ENCODE data around the gene SPEM3. TPM values are rescaled to one million over a fixed set of nuclear protein-coding genes. Genes with fewer than 3 reads are reported as not detected.

Gene SPEM3
- polyA plus RNA-seq, 2 of the 4 experiments (the other 2 are of a cell fraction): not detected

- no peak for TF ChIP-seq HDAC2 (IDR thresholded peaks at IDR 0.05)
- no peak for TF ChIP-seq BCL3 (IDR thresholded peaks at IDR 0.05)
- no peak for TF ChIP-seq JUNB (IDR thresholded peaks at IDR 0.05)
- TF ChIP-seq HOXA7 (CRISPR knock-in tag; IDR thresholded peaks at IDR 0.05): no peak
- H3K4me2 ChIP-seq: no peak overlapping the region
- H3K27ac ChIP-seq: no peak overlapping the region
- ChIA-PET CTCF (interaction anchor here (0.8 to 5.7 kb wide), 4 partner anchors 10 to 135 kb away, joined by 3 to 50 read pairs (median 8); partner anchors contain the start of genes TMEM102 and TMEM95), POLR2A (interaction anchor here (1.9 kb wide), 1 partner anchor 9 kb away, joined by 9 read pairs; the partner anchor contains the start of gene TMEM102)
- no peaks in the 10 kb centered on the region for H3K9me3 ChIP-seq
- FAIRE-seq (no peak), ATAC-seq (no peak), DNase-seq (ENCODE audit: low read depth in 1 of 2, low spot score in 1 of 2) (no peak)
- no peak overlapping the region for H3K4me3 ChIP-seq
- H3K4me1 ChIP-seq: no peaks in the 10 kb centered on the region
- 83% methylated on average over 27 of the region's 33 CpGs for WGBS (ENCODE audit: missing lambda C conversion rate)
Measured at GRCh38 chr17:7426203-7426863, 2.3 kb upstream of the SPEM3 start.

- CTCF ChIA-PET: interaction anchor here (0.9 to 5.7 kb wide), 4 partner anchors 9 to 134 kb away, joined by 3 to 50 read pairs (median 8); partner anchors contain the start of genes TMEM102 and TMEM95
- POLR2A ChIA-PET: no interaction called here
- 85% methylated on average over 23 of the region's 29 CpGs for WGBS (ENCODE audit: missing lambda C conversion rate)
- H3K4me1 ChIP-seq: no peaks in the 10 kb centered on the region
- H3K9me3 ChIP-seq: no peaks in the 10 kb centered on the region
- no peak for TF ChIP-seq TFCP2L1 (CRISPR knock-in tag; IDR thresholded peaks at IDR 0.05)
- TF ChIP-seq NFE2L2 (conservative IDR thresholded peaks at IDR 0.05; ENCODE audit: low read length): no peak
- TF ChIP-seq TP53 (CRISPR knock-in tag; IDR thresholded peaks at IDR 0.05): no peak
- no peak for TF ChIP-seq FOSB (CRISPR knock-in tag; IDR thresholded peaks at IDR 0.05)
- no peak for TF ChIP-seq SMC3 (IDR thresholded peaks at IDR 0.05)
- ATAC-seq (peak in 1 of 2 experiments; percentile 7; a peak in 1 of 6 replicates), FAIRE-seq (no peak), DNase-seq (ENCODE audit: low read depth in 1 of 2, low spot score in 1 of 2) (no peak)
- H3K27ac ChIP-seq: no peak overlapping the region
- H3K4me2 ChIP-seq: no peak overlapping the region
- no peak overlapping the region for H3K4me3 ChIP-seq
Measured at GRCh38 chr17:7426896-7427489, 1.7 kb upstream of the SPEM3 start.

GRCh38 chr17:7427549-7427948 is 1.1 kb upstream of the SPEM3 start:
- H3K4me1 ChIP-seq: no peaks in the 10 kb centered on the region
- ATAC-seq (no peak; a peak in 1 of 6 replicates), FAIRE-seq (no peak), DNase-seq (ENCODE audit: low read depth in 1 of 2, low spot score in 1 of 2) (no peak)
- no peak overlapping the region for H3K4me2 ChIP-seq
- H3K9me3 ChIP-seq: no peaks in the 10 kb centered on the region
- TF ChIP-seq EP300 (IDR thresholded peaks at IDR 0.05) (no peak), CBX2 (IDR thresholded peaks at IDR 0.05; ENCODE audit: borderline replicate concordance, low read depth) (no peak), BHLHE40 (IDR thresholded peaks at IDR 0.05; ENCODE audit: low read depth, low read length) (no peak), HOXB13 (CRISPR knock-in tag; IDR thresholded peaks at IDR 0.05; ENCODE audit: low read depth) (no peak), NFE2L2 (conservative IDR thresholded peaks at IDR 0.05; ENCODE audit: low read length) (no peak), NPAS2 (CRISPR knock-in tag; IDR thresholded peaks at IDR 0.05; ENCODE audit: borderline replicate concordance) (no peak), ZFP36 (IDR thresholded peaks at IDR 0.05; ENCODE audit: borderline replicate concordance, partially characterized antibody) (no peak), RAD21 (conservative IDR thresholded peaks at IDR 0.05 in 1 of 2, IDR thresholded peaks at IDR 0.05 in 1 of 2) (no peak), MYC (IDR thresholded peaks at IDR 0.05; ENCODE audit: borderline replicate concordance, low read length) (no peak)
- H3K4me3 ChIP-seq: no peak overlapping the region
- 88% methylated on average over 7 of the region's 7 CpGs for WGBS (ENCODE audit: missing lambda C conversion rate)
- no peak overlapping the region for H3K27ac ChIP-seq
- POLR2A ChIA-PET: no interaction called here
- CTCF ChIA-PET: interaction anchor here (0.9 to 5.7 kb wide), 4 partner anchors 8 to 133 kb away, joined by 3 to 50 read pairs (median 8); partner anchors contain the start of genes TMEM102 and TMEM95

- Histone ChIP-seq H3K9me3 (no peaks in the 10 kb centered on the region), H3K27ac (no peak overlapping the region), H3K4me3 (no peak overlapping the region), H3K4me1 (no peaks in the 10 kb centered on the region), H3K4me2 (no peak overlapping the region)
- no peak for ATAC-seq
- ChIA-PET CTCF (interaction anchor here (1.0 to 17.0 kb wide), 3 partner anchors 10 to 75 kb away, joined by 3 to 232 read pairs (median 18); partner anchors contain the start of genes KCTD11, SPEM1 and TMEM95), POLR2A (interaction anchor here (1.0 kb wide), 1 partner anchor 9 kb away, joined by 3 read pairs; no protein-coding TSS in a partner anchor)
- no peak for DNase-seq (ENCODE audit: low read depth in 1 of 2, low spot score in 1 of 2)
- no peak for FAIRE-seq
- 79% methylated on average over 7 of the region's 10 CpGs for WGBS (ENCODE audit: missing lambda C conversion rate)
- no peak for TF ChIP-seq MAFK (IDR thresholded peaks at IDR 0.05; ENCODE audit: partially characterized antibody)
- TF ChIP-seq HES2 (IDR thresholded peaks at IDR 0.05): no peak
- TF ChIP-seq HOXA7 (CRISPR knock-in tag; IDR thresholded peaks at IDR 0.05): no peak
- no peak for TF ChIP-seq EP300 (IDR thresholded peaks at IDR 0.05)
- TF ChIP-seq JUNB (IDR thresholded peaks at IDR 0.05): no peak
- no peak for TF ChIP-seq PHF8 (IDR thresholded peaks at IDR 0.05; ENCODE audit: borderline replicate concordance, low read depth)
- TF ChIP-seq HOXB13 (CRISPR knock-in tag; IDR thresholded peaks at IDR 0.05; ENCODE audit: low read depth): no peak
- no peak for TF ChIP-seq EHMT2 (IDR thresholded peaks at IDR 0.05; ENCODE audit: low read depth)
- TF ChIP-seq RFX5 (IDR thresholded peaks at IDR 0.05): no peak
- no peak for TF ChIP-seq ESRRA (IDR thresholded peaks at IDR 0.05; ENCODE audit: borderline replicate concordance, low read length)
- no peak for TF ChIP-seq CEBPB (IDR thresholded peaks at IDR 0.05)
- TF ChIP-seq MYC (IDR thresholded peaks at IDR 0.05; ENCODE audit: borderline replicate concordance, low read length): no peak
- TF ChIP-seq POLR2AphosphoS2 (conservative IDR thresholded peaks at IDR 0.05; ENCODE audit: low read length): no peak
- no peak for TF ChIP-seq BCL3 (IDR thresholded peaks at IDR 0.05)
Measured at GRCh38 chr17:7429722-7430121, 1.1 kb downstream of the SPEM3 start.

Measured in A549 (cell line).